Testis (tissue), 2 donors: ENCODE data around the gene MGAT4C.

ENCODE experiments used
- POLR2A ChIP-seq: fragments of 450-650 bp; IDR thresholded peaks from one replicate; pipeline ENCODE4 v1.6.1; 2017; ENCODE audit warnings: antibody characterized with exemption, mild to moderate bottlenecking, moderate library complexity
- TF ChIP-seq, protein P1 (sequence below), 3 experiments: fragments of 450-650 bp in 2 of 3; fragments of 200-600 bp in 1 of 3; sonication (generic) in 1 of 3; IDR thresholded peaks; one replicate each; pipeline ENCODE4 v1.5.1; 2016 to 2019; ENCODE audit warnings: antibody characterized with exemption in 3 of 3, mild to moderate bottlenecking in 2 of 3, moderate library complexity in 1 of 3

DNA sequence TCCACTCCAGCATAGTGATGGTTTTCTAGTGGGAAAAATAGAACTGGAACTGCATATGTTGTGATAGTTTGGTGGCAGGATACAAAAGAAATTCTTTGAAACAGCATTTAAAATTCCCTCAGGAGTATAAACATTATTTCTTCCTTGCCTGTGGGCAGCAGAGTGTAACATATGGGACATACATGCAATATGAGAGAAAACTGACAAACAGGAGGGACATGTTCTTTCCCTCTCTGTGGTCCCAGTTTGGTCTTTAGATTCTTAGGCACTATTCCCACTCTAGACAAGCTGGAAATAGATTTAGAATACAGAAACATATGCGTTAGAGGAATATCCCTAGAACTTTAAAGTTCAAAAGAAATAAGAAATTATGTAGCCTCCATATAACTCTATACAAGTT is 68.0 kb downstream of the MGAT4C start:
- TF ChIP-seq, protein P1, sequence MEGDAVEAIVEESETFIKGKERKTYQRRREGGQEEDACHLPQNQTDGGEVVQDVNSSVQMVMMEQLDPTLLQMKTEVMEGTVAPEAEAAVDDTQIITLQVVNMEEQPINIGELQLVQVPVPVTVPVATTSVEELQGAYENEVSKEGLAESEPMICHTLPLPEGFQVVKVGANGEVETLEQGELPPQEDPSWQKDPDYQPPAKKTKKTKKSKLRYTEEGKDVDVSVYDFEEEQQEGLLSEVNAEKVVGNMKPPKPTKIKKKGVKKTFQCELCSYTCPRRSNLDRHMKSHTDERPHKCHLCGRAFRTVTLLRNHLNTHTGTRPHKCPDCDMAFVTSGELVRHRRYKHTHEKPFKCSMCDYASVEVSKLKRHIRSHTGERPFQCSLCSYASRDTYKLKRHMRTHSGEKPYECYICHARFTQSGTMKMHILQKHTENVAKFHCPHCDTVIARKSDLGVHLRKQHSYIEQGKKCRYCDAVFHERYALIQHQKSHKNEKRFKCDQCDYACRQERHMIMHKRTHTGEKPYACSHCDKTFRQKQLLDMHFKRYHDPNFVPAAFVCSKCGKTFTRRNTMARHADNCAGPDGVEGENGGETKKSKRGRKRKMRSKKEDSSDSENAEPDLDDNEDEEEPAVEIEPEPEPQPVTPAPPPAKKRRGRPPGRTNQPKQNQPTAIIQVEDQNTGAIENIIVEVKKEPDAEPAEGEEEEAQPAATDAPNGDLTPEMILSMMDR (IDR thresholded peaks at IDR 0.05), result no peak
- no peak for TF ChIP-seq POLR2A
